ENCODE results near the gene LANCL2. TPM values are rescaled to one million over a fixed set of nuclear protein-coding genes. Genes with fewer than 3 reads are reported as not detected.

The LANCL2 gene
- total and polyA plus RNA-seq, 2 donors from 2014 or later = 9.9 to 18.3 TPM

DNA sequence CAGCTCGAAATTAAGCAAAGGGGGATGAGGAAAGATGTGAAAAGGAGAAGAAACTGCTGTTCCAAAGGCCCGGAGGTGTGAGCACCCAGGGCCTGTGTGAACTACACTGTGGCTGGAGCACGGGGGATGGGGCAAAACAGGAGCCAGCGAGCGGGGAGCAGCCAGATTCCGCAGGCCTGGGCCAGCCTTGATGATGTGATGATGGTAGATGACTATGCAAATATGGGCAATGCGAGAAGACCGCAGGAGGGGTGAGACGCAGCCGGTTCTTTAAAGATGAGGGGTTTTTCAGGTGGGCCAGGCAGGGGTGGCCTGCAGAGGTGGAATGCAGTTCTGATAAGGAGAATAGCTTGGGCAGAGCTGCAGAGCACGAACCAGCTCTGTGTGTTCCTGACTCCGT, 61.5 kb downstream of the LANCL2 start:
- Histone ChIP-seq H3K9ac (ENCODE audit: low read length in 3 of 3) (no peak overlapping the region), H3K36me3 (ENCODE audit: control insufficient read depth in 2 of 3, insufficient read depth in 3 of 3, low read length in 3 of 3) (peaks cover 7 to 13% (median 7%) of the 10 kb centered on the region in 3 donors), H3K4me3 (ENCODE audit: low read length in 3 of 3) (no peak overlapping the region), H3K9me3 (ENCODE audit: control insufficient read depth in 2 of 3, insufficient read depth in 1 of 3, low read length in 3 of 3) (no peaks in the 10 kb centered on the region), H3K27me3 (ENCODE audit: control insufficient read depth, insufficient read depth, low read length) (no peaks in the 10 kb centered on the region), H3K27ac (ENCODE audit: low read depth in 2 of 2, low read length in 2 of 2) (no peak overlapping the region), H3K4me1 (ENCODE audit: control insufficient read depth in 2 of 3, insufficient read depth in 2 of 3, low read depth in 1 of 3, low read length in 3 of 3) (peaks cover 0 to 7% (median 0%) of the 10 kb centered on the region in 3 donors)
- intact Hi-C loops (cut with DNase I) = no loop called here
- TF ChIP-seq, protein P1, sequence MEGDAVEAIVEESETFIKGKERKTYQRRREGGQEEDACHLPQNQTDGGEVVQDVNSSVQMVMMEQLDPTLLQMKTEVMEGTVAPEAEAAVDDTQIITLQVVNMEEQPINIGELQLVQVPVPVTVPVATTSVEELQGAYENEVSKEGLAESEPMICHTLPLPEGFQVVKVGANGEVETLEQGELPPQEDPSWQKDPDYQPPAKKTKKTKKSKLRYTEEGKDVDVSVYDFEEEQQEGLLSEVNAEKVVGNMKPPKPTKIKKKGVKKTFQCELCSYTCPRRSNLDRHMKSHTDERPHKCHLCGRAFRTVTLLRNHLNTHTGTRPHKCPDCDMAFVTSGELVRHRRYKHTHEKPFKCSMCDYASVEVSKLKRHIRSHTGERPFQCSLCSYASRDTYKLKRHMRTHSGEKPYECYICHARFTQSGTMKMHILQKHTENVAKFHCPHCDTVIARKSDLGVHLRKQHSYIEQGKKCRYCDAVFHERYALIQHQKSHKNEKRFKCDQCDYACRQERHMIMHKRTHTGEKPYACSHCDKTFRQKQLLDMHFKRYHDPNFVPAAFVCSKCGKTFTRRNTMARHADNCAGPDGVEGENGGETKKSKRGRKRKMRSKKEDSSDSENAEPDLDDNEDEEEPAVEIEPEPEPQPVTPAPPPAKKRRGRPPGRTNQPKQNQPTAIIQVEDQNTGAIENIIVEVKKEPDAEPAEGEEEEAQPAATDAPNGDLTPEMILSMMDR (IDR thresholded peaks at IDR 0.05; ENCODE audit: borderline replicate concordance, extremely low read depth, insufficient read depth) = no peak
- no peak for FAIRE-seq
- no peak for DNase-seq

DNA sequence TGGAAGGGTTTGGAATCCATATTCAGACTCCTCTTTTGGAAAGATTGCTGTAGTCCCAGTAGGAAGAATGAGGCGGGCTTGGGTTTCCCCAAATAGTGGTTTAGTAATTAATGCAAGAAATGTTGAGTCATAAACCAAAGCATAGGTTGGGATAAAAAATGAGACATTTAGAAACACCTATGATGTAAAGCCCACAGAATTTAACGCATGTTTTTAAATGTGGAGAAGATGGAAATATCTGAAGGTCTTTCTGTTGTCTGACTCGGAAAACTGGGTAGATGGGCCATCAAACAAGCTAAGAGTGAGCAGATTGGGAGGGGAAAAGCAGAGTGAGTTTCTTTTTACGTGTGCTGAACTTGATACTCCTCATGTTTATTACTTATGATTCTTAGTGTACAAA, 62.2 kb downstream of the LANCL2 start:
- peaks cover 0 to 9% (median 0%) of the 10 kb centered on the region in 3 donors for H3K4me1 ChIP-seq (ENCODE audit: control insufficient read depth in 2 of 3, insufficient read depth in 2 of 3, low read depth in 1 of 3, low read length in 3 of 3)
- TF ChIP-seq, protein P1 (IDR thresholded peaks at IDR 0.05; ENCODE audit: borderline replicate concordance, extremely low read depth, insufficient read depth) = no peak
- H3K27ac ChIP-seq (ENCODE audit: low read depth in 2 of 2, low read length in 2 of 2) = no peak overlapping the region
- H3K4me3 ChIP-seq (ENCODE audit: low read length in 3 of 3) = no peak overlapping the region
- FAIRE-seq = no peak
- H3K36me3 ChIP-seq (ENCODE audit: control insufficient read depth in 2 of 3, insufficient read depth in 3 of 3, low read length in 3 of 3) = peaks cover 7 to 15% (median 7%) of the 10 kb centered on the region in 3 donors
- no peaks in the 10 kb centered on the region for H3K27me3 ChIP-seq (ENCODE audit: control insufficient read depth, insufficient read depth, low read length)
- no peaks in the 10 kb centered on the region for H3K9me3 ChIP-seq (ENCODE audit: control insufficient read depth in 2 of 3, insufficient read depth in 1 of 3, low read length in 3 of 3)
- DNase-seq = no peak
- intact Hi-C loops (cut with DNase I) = no loop called here
- H3K9ac ChIP-seq (ENCODE audit: low read length in 3 of 3) = no peak overlapping the region

DNA sequence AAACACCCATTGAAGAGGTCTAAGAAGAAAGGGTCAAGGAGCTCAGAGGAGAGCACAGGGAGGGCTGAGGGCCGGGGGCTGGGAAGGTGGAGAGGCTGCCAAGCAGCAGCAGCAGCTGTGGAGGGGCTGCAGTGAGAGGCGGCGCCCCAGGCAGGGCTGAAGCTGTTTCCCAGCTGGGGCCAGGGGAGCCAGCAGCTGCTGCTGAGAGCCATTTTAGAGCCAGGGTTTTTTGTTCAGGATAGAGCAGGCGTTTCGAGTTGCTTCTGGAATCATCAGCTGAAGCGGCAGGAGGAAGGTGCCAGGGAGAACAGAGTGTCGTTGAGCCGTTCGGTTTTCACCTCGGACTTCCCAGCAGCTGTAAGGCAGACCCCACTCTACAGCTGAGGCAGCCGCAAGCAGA, 62.7 kb downstream of the LANCL2 start:
- TF ChIP-seq, protein P1 (IDR thresholded peaks at IDR 0.05; ENCODE audit: borderline replicate concordance, extremely low read depth, insufficient read depth) = no peak
- Histone ChIP-seq H3K27ac (ENCODE audit: low read depth in 2 of 2, low read length in 2 of 2) (no peak overlapping the region), H3K27me3 (ENCODE audit: control insufficient read depth, insufficient read depth, low read length) (no peaks in the 10 kb centered on the region), H3K36me3 (ENCODE audit: control insufficient read depth in 2 of 3, insufficient read depth in 3 of 3, low read length in 3 of 3) (peaks cover 7 to 15% (median 7%) of the 10 kb centered on the region in 3 donors), H3K4me3 (ENCODE audit: low read length in 3 of 3) (peak overlapping the region in 1 of 3 donors; percentile 22), H3K9ac (ENCODE audit: low read length in 3 of 3) (no peak overlapping the region), H3K9me3 (ENCODE audit: control insufficient read depth in 2 of 3, insufficient read depth in 1 of 3, low read length in 3 of 3) (no peaks in the 10 kb centered on the region), H3K4me1 (ENCODE audit: control insufficient read depth in 2 of 3, insufficient read depth in 2 of 3, low read depth in 1 of 3, low read length in 3 of 3) (peaks cover 0 to 11% (median 0%) of the 10 kb centered on the region in 3 donors)
- FAIRE-seq (no peak), DNase-seq (peak in 3 of 5 donors; percentile 29 to 74 (median 43))
- intact Hi-C loops (cut with DNase I) = no loop called here
